Gastroesophageal sphincter (tissue), 3 donors: ENCODE measurements around the gene DNAJB1.

ENCODE experiments used
- CTCF ChIP-seq, 4 experiments: fragments of 200-600 bp in 2 of 4; fragments of 450-650 bp in 2 of 4; sonication (generic) in 1 of 4; IDR thresholded peaks; one replicate each; pipeline ENCODE4 v1.5.1; 2017 to 2019; ENCODE audit warnings: antibody characterized with exemption in 4 of 4, mild to moderate bottlenecking in 2 of 4, moderate library complexity in 2 of 4
- POLR2A ChIP-seq, 2 donors: fragments of 450-650 bp; IDR thresholded peaks; one replicate each; pipeline ENCODE4 v1.6.1; 2017; ENCODE audit warnings: antibody characterized with exemption in 2 of 2, mild to moderate bottlenecking in 2 of 2, moderate library complexity in 1 of 2

DNA sequence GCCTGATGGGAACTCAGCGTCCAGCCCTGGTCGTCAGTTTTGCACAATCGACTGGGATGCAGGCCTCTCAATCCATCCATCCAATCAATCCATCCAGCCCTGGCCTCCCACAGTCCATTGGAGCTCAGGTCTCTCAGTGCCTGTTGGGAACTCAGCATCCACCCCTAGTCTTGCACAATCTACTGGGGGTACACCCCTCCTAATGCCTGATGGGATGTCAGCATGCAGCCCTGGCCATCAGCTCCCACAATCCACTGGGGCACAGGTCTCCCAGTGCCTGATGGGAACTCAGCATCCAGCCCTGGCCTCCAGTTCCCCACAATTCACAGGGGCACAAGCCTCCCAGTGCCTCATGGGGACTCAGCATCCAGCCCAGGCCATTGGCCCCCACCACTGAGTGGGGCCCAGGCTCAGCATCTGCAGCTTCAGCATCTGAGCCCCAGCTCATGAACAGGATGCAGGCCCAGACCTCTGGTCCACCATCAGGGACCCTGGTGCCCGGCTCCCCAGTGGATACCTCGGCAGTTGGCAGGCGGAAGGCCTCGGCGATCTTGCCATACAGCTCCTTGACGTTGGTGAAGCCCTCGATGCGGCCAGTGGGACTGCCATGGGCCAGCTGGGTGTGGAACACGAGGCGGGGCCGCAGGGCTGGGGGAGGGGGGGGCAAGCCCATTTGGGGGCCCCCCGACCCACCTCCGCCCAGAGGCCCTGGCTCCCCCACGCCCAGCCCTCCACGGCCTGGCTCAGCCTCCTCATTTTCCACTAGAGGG is 35.8 kb downstream of the DNAJB1 start:
- no peak for TF ChIP-seq CTCF (IDR thresholded peaks at IDR 0.05)
- no peak for TF ChIP-seq POLR2A (IDR thresholded peaks at IDR 0.05)
